Neuronal stem cell (in vitro differentiated cells): ENCODE data around the gene METRN.

Experiments
- DNase-seq: peaks from one replicate; pipeline ENCODE4 v3.0.0-alpha.2; 2013; ENCODE audit warnings: low spot score
- H2AFZ ChIP-seq: one replicate; pipeline ENCODE4 v1.6.1; 2013; ENCODE audit warnings: mild to moderate bottlenecking, low read length, inconsistent platforms
- H2AK5ac ChIP-seq: 2 replicates; pipeline ENCODE4 v1.6.1; 2013; ENCODE audit warnings: low read depth, mild to moderate bottlenecking, inconsistent platforms, low read length, moderate library complexity, mixed read lengths
- H2BK120ac ChIP-seq: 2 replicates; pipeline ENCODE4 v1.6.1; 2013; ENCODE audit warnings: low read depth, mild to moderate bottlenecking, inconsistent platforms, low read length, moderate library complexity, mixed read lengths
- H2BK12ac ChIP-seq: one replicate; pipeline ENCODE4 v1.6.1; 2013; ENCODE audit warnings: low read length, inconsistent platforms
- H2BK15ac ChIP-seq: 2 replicates; pipeline ENCODE4 v1.6.1; 2013; ENCODE audit warnings: mild to moderate bottlenecking, low read length, inconsistent platforms, mixed read lengths
- H2BK5ac ChIP-seq: one replicate; pipeline ENCODE4 v1.6.1; 2013; ENCODE audit warnings: inconsistent platforms, mild to moderate bottlenecking, low read length, moderate library complexity
- H3K14ac ChIP-seq: one replicate; pipeline ENCODE4 v1.6.1; 2013; ENCODE audit warnings: low read length, inconsistent platforms
- H3K18ac ChIP-seq: 2 replicates; pipeline ENCODE4 v1.6.1; 2013; ENCODE audit warnings: low read length, inconsistent platforms
- H3K23ac ChIP-seq: 2 replicates; pipeline ENCODE4 v1.6.1; 2013; ENCODE audit warnings: low read depth, mild to moderate bottlenecking, mixed read lengths, low read length, inconsistent platforms; ENCODE audit not compliant: poor library complexity
- H3K27ac ChIP-seq: replicated peaks from 3 replicates; pipeline ENCODE4 v1.5.1; 2013; ENCODE audit warnings: low read length, inconsistent platforms
- H3K27me3 ChIP-seq, 3 experiments: 2 replicates each; pipeline ENCODE4 v1.6.1; 2013; ENCODE audit warnings: low read length in 3 of 3, mild to moderate bottlenecking in 2 of 3, inconsistent platforms in 1 of 3, low read depth in 1 of 3, mixed read lengths in 1 of 3, moderate library complexity in 1 of 3; ENCODE audit not compliant: control insufficient read depth in 3 of 3, insufficient read depth in 3 of 3
- H3K36me3 ChIP-seq, 2 donors: replicated peaks in 1 of 2; 2 replicates each; pipeline ENCODE4 v1.6.1; 2013; ENCODE audit warnings: low read length in 2 of 2; ENCODE audit not compliant: control insufficient read depth in 2 of 2, insufficient read depth in 2 of 2
- H3K4ac ChIP-seq: 2 replicates; pipeline ENCODE4 v1.6.1; 2013; ENCODE audit warnings: inconsistent platforms, mild to moderate bottlenecking, low read length, moderate library complexity
- H3K4me1 ChIP-seq, 2 donors: 1 replicate in 1 of 2; 2 replicates in 1 of 2; pipeline ENCODE4 v1.6.1; 2013; ENCODE audit warnings: low read length in 2 of 2, low read depth in 1 of 2; ENCODE audit not compliant: control insufficient read depth in 2 of 2, insufficient read depth in 1 of 2
- H3K4me2 ChIP-seq: one replicate; pipeline ENCODE4 v1.6.1; 2013; ENCODE audit warnings: mild to moderate bottlenecking, low read length, inconsistent platforms; ENCODE audit not compliant: insufficient read depth, poor library complexity, severe bottlenecking
- H3K4me3 ChIP-seq, 2 donors: 2 replicates each; pipeline ENCODE4 v1.5.1; 2013; ENCODE audit warnings: low read length in 2 of 2, mild to moderate bottlenecking in 2 of 2, inconsistent platforms in 1 of 2, moderate library complexity in 1 of 2
- H3K79me1 ChIP-seq: one replicate; pipeline ENCODE4 v1.6.1; 2013; ENCODE audit warnings: low read depth, mild to moderate bottlenecking, inconsistent platforms, low read length, moderate library complexity
- H3K9ac ChIP-seq: one replicate; pipeline ENCODE4 v1.6.1; 2013; ENCODE audit warnings: mild to moderate bottlenecking, low read depth, low read length, inconsistent platforms; ENCODE audit not compliant: poor library complexity
- H3K9me3 ChIP-seq, 2 donors: replicated peaks in 1 of 2; 2 replicates each; pipeline versions ENCODE3 to v1.6.1; 2013; ENCODE audit warnings: low read length in 2 of 2, mild to moderate bottlenecking in 2 of 2, inconsistent platforms in 1 of 2, low read depth in 1 of 2, mixed read lengths in 1 of 2, moderate library complexity in 1 of 2; ENCODE audit not compliant: control insufficient read depth in 2 of 2, insufficient read depth in 1 of 2
- H4K8ac ChIP-seq: one replicate; pipeline ENCODE4 v1.6.1; 2013; ENCODE audit warnings: low read depth, mild to moderate bottlenecking, inconsistent platforms, low read length, moderate library complexity
- H4K91ac ChIP-seq: one replicate; pipeline ENCODE4 v1.6.1; 2013; ENCODE audit warnings: low read length, low read depth, mild to moderate bottlenecking, inconsistent platforms; ENCODE audit not compliant: poor library complexity
- WGBS, 2 donors: extraction: QIAGEN DNeasy Blood & Tissue Kit; methylation state at CpG; one replicate each; pipeline ENCODE4 v1.1.7; 2013; ENCODE audit warnings: missing lambda C conversion rate in 2 of 2, mixed read lengths in 1 of 2; ENCODE audit not compliant: insufficient read length in 2 of 2, insufficient replicate concordance in 1 of 2; ENCODE audit errors: extremely low coverage in 2 of 2; 5-methylcytosine and 5-hydroxymethylcytosine counted together

The METRN gene

DNA sequence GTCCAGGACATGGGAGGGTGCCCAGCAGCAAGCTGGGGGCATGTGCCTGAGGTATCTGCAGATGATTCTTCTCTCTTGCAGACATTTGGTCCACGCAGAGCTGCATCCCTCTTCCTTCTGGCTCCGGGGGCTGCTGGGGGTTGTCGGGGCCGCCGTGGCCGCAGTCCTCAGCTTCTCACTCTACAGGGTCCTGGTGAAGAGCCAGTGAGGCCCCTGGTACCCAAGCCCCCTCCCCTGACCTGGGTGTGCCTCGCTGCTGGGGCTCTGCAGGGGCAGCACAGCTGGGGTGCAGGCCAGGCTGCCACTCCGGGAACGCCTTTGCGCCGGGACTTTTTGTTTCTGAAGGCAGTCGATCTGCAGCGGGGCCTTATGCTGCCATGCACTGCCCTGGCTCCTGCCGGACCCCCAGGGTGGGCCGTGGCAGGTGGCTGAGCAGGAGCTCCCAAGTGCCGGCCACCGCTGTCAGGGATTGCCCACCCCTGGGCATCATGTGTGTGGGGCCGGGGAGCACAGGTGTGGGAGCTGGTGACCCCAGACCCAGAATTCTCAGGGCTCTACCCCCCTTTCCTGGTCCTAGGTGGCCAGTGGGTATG is 41.4 kb upstream of the METRN start:
- no peak overlapping the region for H3K4me3 ChIP-seq
- no CpG with 5 or more reads among the region's 18 CpGs for WGBS, 2 donors
- no peak for DNase-seq
- no peak overlapping the region for H2AK5ac ChIP-seq
- H3K18ac ChIP-seq, result no peak overlapping the region
- no peak overlapping the region for H3K9ac ChIP-seq
- no peak overlapping the region for H2BK15ac ChIP-seq
- no peak overlapping the region for H3K4ac ChIP-seq
- peak overlapping the region; percentile 21 for H3K14ac ChIP-seq
- H4K91ac ChIP-seq, result no peak overlapping the region
- H4K8ac ChIP-seq, result no peak overlapping the region
- H3K27ac ChIP-seq, result no peak overlapping the region
- no peak overlapping the region for H3K4me2 ChIP-seq
- H3K9me3 ChIP-seq, result no peaks in the 10 kb centered on the region
- H3K79me1 ChIP-seq, result peaks cover 24% of the 10 kb centered on the region
- H2BK12ac ChIP-seq, result no peak overlapping the region
- peaks cover 0 to 14% (median 0%) of the 10 kb centered on the region in 3 experiments for H3K27me3 ChIP-seq
- peaks cover 2 to 13% of the 10 kb centered on the region in 2 donors for H3K4me1 ChIP-seq
- no peak overlapping the region for H3K23ac ChIP-seq
- peaks cover 37 to 57% of the 10 kb centered on the region in 2 donors for H3K36me3 ChIP-seq
- no peak overlapping the region for H2BK120ac ChIP-seq
- no peak overlapping the region for H2AFZ ChIP-seq
- peak overlapping the region; percentile 66 for H2BK5ac ChIP-seq

DNA sequence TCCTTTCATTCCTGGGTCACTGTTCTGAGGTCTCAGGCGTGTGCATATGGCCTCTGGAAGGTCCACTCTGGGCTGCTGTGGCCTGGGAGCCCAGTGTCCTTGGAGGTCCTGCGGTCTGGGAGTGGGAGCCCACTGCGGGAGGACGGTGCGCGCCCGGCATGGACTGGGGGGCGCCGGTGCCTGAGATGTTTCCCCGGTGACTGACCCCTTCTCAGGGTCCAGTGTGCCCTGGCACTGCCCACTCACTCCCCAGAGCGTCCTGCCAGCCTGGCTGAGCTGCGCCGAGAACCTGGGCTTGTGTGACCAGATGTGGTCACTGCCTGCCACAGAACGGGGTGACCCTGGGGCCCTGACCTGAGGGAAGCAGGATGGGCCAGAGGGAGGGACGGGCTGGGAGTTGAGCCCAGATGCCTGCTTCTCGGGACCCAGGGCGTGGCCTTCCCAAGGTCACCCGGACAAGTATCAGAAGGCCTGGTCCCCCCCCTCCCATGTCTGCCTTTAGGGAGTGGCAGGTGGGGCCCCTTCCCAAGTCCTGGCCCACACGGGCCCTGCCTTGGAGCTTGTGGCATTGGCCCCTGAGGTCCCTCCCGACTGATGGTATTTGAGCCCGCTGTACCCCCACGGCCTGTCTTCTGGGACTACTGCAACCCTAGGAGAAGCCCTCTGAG is 40.6 kb upstream of the METRN start:
- Histone ChIP-seq H3K27ac (no peak overlapping the region), H3K9ac (no peak overlapping the region), H3K79me1 (peaks cover 18% of the 10 kb centered on the region), H3K4me2 (peak overlapping the region; percentile 71), H3K14ac (no peak overlapping the region), H2BK15ac (no peak overlapping the region), H3K9me3 (no peaks in the 10 kb centered on the region), H3K4me3 (no peak overlapping the region), H2BK5ac (no peak overlapping the region), H3K4me1 (peaks cover 0 to 10% of the 10 kb centered on the region in 2 donors), H2AFZ (no peak overlapping the region), H4K91ac (no peak overlapping the region), H2AK5ac (peak overlapping the region; percentile 82), H3K36me3 (peaks cover 36 to 53% of the 10 kb centered on the region in 2 donors), H2BK120ac (no peak overlapping the region), H4K8ac (no peak overlapping the region), H2BK12ac (peak overlapping the region; percentile 41), H3K4ac (no peak overlapping the region), H3K23ac (peak overlapping the region; percentile 97), H3K27me3 (peaks cover 0 to 14% (median 0%) of the 10 kb centered on the region in 3 experiments), H3K18ac (no peak overlapping the region)
- DNase-seq, result no peak
- no CpG with 5 or more reads among the region's 22 CpGs for WGBS, 2 donors

- DNase-seq, result no peak
- peaks cover 0 to 14% (median 0%) of the 10 kb centered on the region in 3 experiments for H3K27me3 ChIP-seq
- peaks cover 12% of the 10 kb centered on the region for H3K79me1 ChIP-seq
- H3K4me3 ChIP-seq, result peak within 1 kb of the TSS in 1 of 2 donors; percentile 73
- peak within 1 kb of the TSS; percentile 71 for H3K4me2 ChIP-seq
- peak within 1 kb of the TSS; percentile 3 for H2BK15ac ChIP-seq
- no peak within 1 kb of the TSS for H2BK12ac ChIP-seq
- peak within 1 kb of the TSS; percentile 97 for H3K23ac ChIP-seq
- peak within 1 kb of the TSS; percentile 95 for H3K4ac ChIP-seq
- H3K9ac ChIP-seq, result peak within 1 kb of the TSS; percentile 84
- no peak within 1 kb of the TSS for H2AFZ ChIP-seq
- peak within 1 kb of the TSS; percentile 31 for H2BK120ac ChIP-seq
- no peak within 1 kb of the TSS for H2BK5ac ChIP-seq
- H3K18ac ChIP-seq, result peak within 1 kb of the TSS; percentile 91
- H3K27ac ChIP-seq, result no peak within 1 kb of the TSS
- H4K91ac ChIP-seq, result no peak within 1 kb of the TSS
- no peaks in the 10 kb centered on the region for H3K9me3 ChIP-seq
- peaks cover 0 to 10% of the 10 kb centered on the region in 2 donors for H3K4me1 ChIP-seq
- no CpG with 5 or more reads among the region's 73 CpGs for WGBS, 2 donors
- H2AK5ac ChIP-seq, result peak within 1 kb of the TSS; percentile 82
- H3K14ac ChIP-seq, result peak within 1 kb of the TSS; percentile 94
- peaks cover 28 to 44% of the 10 kb centered on the region in 2 donors for H3K36me3 ChIP-seq
- H4K8ac ChIP-seq, result peak within 1 kb of the TSS; percentile 65
These were observed 39.7 kb upstream of the METRN start, which contains the start of gene RHBDL1 for GRCh38 chr16:674968-675883. RHBDL1 (plus strand) TSS chr16:675671; CDS start chr16:675791, 120 bp downstream.
